ENCODE measurements around the gene IARS1.

IARS1 gene

DNA sequence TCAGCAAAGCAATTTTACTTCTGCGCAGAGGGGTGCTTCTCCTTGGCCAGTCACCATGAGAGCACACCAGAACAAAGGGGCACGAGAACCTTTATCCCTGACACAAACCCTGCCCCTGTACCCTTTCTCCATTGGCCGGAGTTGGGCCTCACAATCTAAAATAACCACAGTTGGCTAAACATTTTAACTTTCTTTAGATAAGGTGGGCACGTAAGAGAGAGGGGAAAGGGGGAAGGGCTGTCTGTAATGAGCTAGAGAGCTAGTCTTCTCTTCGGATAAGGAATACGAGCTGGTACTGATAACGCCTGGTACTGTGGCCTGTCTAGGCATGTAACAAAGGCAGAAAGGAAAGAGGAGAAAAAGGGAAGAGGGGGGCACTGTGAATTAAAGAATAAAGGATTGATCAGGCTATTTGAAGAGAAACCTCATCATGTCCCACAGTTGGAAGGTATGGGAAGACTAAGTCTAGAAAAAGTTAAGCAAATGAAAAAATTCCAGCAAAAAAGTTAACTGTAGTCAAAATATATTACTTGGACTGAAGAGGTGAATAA, 1.8 kb upstream of the IARS1 start:
- DNase-seq, result no peak

DNA sequence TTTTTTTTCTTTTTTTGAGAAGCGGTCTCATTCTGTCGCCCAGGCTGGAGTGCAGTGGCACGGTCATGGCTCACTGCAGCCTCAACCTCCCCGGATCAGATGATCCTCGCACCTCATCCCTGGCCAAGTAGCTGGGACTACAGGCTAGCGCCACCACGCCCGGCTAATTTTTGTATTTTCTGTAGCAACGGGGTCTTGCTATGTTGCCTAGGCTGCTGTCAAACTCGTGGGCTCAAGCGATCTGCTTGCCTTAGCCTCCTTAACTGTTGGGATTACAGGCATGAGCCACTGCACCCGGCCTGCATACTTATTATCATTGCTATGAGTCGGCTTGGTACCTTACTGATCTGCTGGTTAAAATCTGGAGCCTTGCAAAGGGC, 790 bp upstream of the IARS1 start:
- no peak for DNase-seq

DNA sequence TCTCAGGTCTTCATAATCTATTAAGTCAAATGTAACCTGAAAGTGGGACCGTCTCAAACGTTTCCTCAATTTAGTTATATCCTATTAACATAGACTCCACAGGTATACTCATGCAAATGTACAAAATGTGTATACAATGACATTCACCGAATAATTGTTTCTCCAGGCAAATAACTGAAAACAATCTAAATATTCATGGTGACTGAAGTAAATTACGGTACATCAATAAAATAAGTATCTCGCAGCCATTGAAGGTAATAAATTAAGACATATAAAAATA, 482 bp downstream of the IARS1 start:
- DNase-seq, result no peak

DNA sequence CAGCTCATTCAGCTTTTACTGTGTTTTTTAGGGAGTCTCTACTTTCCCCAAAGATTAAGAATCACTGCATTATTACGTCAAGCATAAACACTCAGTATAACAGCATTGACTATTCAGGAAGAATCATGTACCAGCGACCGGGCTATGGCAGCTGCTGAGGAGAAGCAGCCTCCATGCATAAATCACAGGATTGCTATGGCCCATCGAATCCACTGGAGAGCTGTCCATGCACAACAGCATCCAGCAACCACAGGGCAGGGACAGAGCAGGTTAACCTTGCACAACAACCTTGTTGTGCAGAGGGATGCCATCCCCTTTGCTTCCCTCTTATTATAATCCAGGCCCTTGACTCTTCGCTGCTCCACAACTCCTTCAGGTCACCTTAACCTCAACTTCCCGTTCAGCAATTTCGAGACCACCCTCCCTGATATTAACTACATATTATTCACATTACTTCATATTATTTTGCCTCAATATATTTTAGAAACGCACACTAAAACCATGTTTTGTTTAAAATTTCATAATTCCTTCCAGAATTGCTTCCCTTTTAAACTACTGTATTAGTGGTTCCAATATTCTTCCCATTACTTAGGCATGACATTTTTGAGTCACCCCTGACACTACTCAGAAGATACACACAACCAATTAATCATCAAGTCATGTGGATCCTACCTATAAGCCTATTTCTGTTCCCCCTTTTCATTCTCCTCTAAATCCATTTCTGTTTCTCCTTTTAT, 991 bp downstream of the IARS1 start:
- no peak for DNase-seq

DNA sequence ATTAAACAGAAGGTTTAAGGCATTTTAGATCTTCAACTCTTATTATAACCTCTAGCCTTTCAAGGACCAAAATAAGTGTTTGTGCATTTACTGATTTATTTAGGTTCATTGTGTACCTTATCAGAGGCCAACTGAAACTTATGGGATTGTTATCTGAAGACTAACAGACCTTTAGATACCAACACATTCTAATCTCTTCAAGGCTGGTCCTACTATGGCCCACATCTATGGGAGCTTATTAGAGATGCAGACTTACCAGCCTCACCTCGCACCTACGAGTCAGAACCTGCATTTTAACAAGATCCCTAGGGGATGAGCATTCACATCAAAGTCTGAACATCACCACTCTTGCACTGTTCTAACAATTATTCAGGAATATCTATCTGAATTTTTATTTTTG, 1.9 kb downstream of the IARS1 start:
- DNase-seq, result no peak

- DNase-seq, result no peak
Observed at GRCh38 chr9:92290785-92291429, 2.6 kb downstream of the IARS1 start.

GRCh38 chr9:92289708-92290390, 3.6 kb downstream of the IARS1 start:
- DNase-seq, result no peak

- no peak for DNase-seq
Observed at GRCh38 chr9:92279302-92279701, 14.2 kb downstream of the IARS1 start.

DNA sequence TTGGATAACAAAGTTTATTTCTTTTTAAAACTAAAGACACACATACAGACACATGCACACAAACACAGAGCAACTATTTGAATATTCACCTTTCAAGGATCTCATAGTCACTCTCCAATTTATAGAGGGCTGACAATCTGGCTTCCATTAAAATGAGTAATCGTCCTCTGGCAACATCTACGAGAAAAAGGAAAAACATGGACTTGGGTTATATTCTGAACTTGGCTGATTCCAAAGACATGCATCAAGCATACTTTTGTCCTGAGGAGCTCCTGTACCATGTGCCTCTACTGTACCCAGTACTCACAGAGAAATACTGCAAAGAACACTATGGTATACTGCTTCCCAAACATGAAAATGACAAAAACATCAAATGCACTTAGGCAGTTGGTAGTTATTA, 15.4 kb downstream of the IARS1 start:
- no peak for DNase-seq

GRCh38 chr9:92276331-92277032, 17.0 kb downstream of the IARS1 start:
- peak; percentile 5 for DNase-seq

- DNase-seq, result no peak
Observed at GRCh38 chr9:92275541-92275940, 18.0 kb downstream of the IARS1 start.

DNA sequence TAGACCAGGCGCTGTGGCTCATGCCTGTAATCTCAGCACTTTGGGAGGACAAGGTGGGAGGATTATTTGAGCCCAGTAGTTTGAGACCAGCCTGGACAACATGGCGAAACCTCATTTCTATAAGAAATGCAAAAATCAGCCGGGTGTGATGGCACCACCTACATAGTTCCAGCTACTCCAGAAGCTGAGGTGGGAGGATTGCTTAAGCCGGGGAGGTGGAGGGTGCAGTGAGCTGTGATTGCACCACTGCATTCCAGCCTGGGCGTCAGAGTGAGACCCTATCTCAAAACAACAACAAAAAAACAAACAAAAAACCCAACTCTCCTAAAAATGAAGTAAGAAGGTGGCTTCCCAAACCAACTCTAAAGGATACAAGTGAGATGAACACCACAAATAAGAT, 23.0 kb downstream of the IARS1 start:
- DNase-seq, result no peak

DNA sequence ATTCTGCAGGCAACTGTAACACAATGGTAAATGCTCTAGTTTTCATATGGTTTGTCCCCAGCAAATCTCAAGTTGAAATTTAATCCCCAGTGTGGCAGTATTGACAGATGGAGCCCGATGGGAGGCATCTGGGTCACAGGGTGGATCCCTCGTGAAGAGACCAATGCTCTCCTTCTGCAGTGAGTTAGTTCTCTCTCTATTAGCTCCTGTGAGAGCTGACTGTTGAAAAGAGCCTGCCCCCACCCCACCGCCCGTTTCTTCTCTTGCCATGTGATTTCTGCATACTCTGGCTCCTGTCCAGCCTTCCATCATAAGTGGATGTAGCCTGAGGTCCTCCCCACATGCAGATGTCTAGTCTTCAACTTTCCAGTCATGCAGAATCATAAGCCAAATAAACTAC, 27.0 kb downstream of the IARS1 start:
- no peak for DNase-seq

- DNase-seq, result no peak
Observed at GRCh38 chr9:92265154-92265553, 28.3 kb downstream of the IARS1 start.

GRCh38 chr9:92263131-92263530, 30.4 kb downstream of the IARS1 start:
- DNase-seq, result no peak

DNA sequence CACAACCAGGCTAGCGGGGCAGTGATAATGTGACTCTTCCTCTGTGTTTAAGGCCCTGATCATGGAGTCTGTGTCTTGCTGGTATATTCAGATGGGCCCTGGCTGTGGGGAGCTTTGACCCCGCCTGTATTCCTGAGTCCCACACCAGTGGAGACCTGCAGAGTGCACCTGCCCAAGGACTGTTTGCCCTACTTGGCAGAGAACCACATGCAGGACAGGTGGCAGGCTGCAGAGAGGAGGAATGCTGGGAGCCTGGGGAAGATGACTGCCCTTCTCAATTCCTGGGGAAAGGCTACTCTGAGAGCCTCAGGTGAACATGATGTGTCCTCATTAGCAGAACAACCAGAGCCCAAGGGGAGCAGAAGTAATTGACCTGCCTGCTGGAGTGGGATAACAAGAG, 36.2 kb downstream of the IARS1 start:
- DNase-seq, result no peak

GRCh38 chr9:92254381-92255337, 38.8 kb downstream of the IARS1 start:
- DNase-seq, result no peak

GRCh38 chr9:92253656-92254055, 39.8 kb downstream of the IARS1 start:
- no peak for DNase-seq

DNA sequence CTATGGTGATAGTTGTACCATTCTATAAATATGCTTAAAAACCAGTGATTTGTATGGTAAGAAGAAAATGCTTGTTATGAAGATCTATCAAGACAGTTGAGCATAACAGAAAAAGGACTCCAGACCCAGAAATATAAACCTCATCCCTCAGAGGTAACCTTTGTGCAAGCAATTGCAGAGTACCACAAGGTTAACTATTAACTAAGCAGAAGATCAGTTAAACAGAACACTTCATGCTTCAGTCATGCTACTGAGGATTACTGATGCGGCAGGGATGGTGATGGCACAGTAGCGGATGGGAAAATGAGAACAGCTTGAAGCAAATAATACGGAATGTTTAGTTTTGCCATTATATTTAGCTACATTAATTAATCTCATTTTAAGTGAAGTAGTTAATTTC, 45.5 kb downstream of the IARS1 start:
- DNase-seq, result no peak

DNA sequence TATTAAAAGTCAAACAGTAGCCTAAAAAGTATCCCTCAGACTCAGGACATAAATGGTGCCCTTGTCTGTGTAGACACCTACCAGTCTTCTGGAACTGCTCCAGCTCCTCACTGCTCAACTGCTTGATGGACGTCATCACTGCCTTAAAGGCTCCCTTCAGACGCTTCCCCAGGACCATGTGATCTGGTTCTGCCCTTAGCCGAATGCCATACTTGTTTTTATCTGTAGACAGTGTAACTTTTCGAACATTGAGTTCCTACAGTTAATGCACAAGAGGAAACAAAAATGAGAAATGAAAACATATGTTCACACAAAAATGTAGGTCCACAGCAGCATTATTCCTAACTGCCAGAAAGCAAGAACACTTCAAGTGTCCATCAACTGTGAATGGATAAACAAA, 46.2 kb downstream of the IARS1 start:
- no peak for DNase-seq

DNA sequence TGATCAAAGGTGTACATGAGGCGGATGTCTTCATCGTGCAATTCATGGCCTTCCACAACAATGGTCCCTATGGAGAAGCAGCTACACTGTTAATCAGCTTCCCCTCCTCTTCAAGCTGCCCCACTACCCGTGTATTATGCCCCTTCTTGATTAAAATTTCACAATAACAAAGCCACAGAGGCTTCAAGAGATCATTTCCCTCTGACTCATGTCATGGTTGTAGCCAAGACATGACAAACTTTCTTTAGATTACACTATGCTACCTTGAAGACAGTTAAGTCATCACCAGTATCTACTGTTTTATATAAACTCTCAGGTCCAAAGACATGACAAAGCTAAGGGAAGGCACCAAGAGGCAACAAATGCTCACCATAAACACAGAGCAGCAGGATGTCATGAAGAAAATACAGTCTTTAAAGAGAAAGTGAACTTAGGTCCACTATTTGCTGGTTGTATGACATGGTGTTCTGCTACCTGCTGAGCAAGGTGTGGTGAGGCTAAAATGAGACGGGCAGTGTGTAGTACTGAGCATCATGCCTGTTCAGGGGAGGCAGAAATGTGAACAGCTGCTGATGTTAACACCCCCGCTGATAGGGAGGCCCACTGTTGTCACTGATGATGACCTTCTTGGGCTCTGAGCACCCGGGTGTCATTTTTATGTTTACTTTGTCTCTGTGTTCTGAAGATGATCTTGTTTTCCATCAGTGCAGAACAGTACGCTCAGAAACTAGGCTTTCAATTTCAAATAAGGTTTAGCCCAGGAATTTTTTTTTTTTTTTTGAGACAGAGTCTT, 48.3 kb downstream of the IARS1 start:
- no peak for DNase-seq

Measured in central memory CD4-positive, alpha-beta T cell (primary cell).